ENCODE results near the gene ZNF420.

DNA sequence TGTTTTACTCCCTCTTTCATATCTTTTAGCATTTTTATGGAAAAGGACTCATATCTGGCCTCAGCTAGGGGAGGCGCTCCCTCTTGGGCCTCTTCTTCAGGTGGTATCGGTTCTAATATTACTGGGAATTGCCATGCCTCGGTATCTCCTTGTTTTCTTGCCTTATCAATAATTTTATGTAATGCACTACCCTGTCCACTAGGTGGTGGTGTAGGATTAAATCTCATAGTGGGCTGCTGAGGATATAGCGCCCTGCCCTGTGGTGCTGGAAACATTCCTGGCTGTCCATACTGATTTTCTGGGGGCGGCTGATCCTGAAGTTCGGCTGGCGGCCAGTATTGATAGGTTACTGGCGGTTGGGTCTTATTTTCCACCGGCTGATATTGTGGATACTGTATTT lies 35.8 kb downstream of the ZNF420 start:
- peak; percentile 12 to 61 (median 40); a peak in 3 of 6 replicates for TF ChIP-seq CTCF (IDR thresholded peaks at IDR 0.05 in 2 of 3, conservative IDR thresholded peaks at IDR 0.05 in 1 of 3; ENCODE audit: borderline replicate concordance in 1 of 3, insufficient read depth in 1 of 3, low read depth in 2 of 3, low read length in 2 of 3)
- TF ChIP-seq EZH2 (IDR thresholded peaks at IDR 0.05), result no peak
- TF ChIP-seq FOSL1 (IDR thresholded peaks at IDR 0.05; ENCODE audit: low read depth), result no peak
- TF ChIP-seq, protein P1, sequence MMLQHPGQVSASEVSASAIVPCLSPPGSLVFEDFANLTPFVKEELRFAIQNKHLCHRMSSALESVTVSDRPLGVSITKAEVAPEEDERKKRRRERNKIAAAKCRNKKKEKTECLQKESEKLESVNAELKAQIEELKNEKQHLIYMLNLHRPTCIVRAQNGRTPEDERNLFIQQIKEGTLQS (IDR thresholded peaks at IDR 0.05), result no peak
- no peak for TF ChIP-seq ZNF274 (IDR thresholded peaks at IDR 0.05; ENCODE audit: low read depth, low read length)
- TF ChIP-seq YY1 (IDR thresholded peaks at IDR 0.05; ENCODE audit: extremely low read depth, insufficient replicate concordance, low read depth, low read length), result no peak
- no peak for TF ChIP-seq POLR2A (IDR thresholded peaks at IDR 0.05; ENCODE audit: borderline replicate concordance, extremely low read depth, insufficient read depth, insufficient read length)
- no peak for TF ChIP-seq POLR2AphosphoS5 (IDR thresholded peaks at IDR 0.05; ENCODE audit: low read depth, low read length)
- TF ChIP-seq MAX (IDR thresholded peaks at IDR 0.05), result no peak
- peak; percentile 51 for TF ChIP-seq RAD21 (IDR thresholded peaks at IDR 0.05; ENCODE audit: low read depth)
- TF ChIP-seq REST (IDR thresholded peaks at IDR 0.05; ENCODE audit: low read depth), result no peak
- no peak for TF ChIP-seq SIN3A (IDR thresholded peaks at IDR 0.05; ENCODE audit: low read depth)
- TF ChIP-seq SRF (IDR thresholded peaks at IDR 0.05; ENCODE audit: low read depth), result no peak
